GM23338 (cell line): ENCODE measurements around the gene LRBA. TPM values are rescaled to one million over a fixed set of nuclear protein-coding genes. Genes with fewer than 3 reads are reported as not detected.

ENCODE experiments used
- EZH2 ChIP-seq: fragments of 200-600 bp; sonication (generic); IDR thresholded peaks from one replicate; pipeline ENCODE4 v1.8.0; 2017; ENCODE audit warnings: antibody characterized with exemption, mild to moderate bottlenecking, low read depth; ENCODE audit not compliant: unreplicated experiment
- EZH2phosphoT487 ChIP-seq: fragments of 200-600 bp; sonication (generic); IDR thresholded peaks from one replicate; pipeline ENCODE4 v1.8.1; 2018; ENCODE audit warnings: antibody characterized with exemption; ENCODE audit not compliant: unreplicated experiment
- NANOG ChIP-seq: IDR thresholded peaks from 2 replicates; pipeline ENCODE4 v1.6.1; 2016; ENCODE audit warnings: antibody characterized with exemption, borderline replicate concordance
- POLR2AphosphoS5 ChIP-seq: IDR thresholded peaks from 2 replicates; pipeline ENCODE4 v1.6.1; 2016; ENCODE audit warnings: antibody characterized with exemption, low read depth
- STAT1 ChIP-seq: IDR thresholded peaks from one replicate; pipeline ENCODE4 v1.6.1; 2016; ENCODE audit warnings: antibody characterized with exemption; ENCODE audit not compliant: unreplicated experiment
- polyA plus RNA-seq: library from polyadenylated mRNA; unstranded; fragments of >200 nt; fragmentation: Nextera tagmentation; extraction: Ambion mirVana; gene quantifications from 2 replicates; pipeline ENCODE4 v1.2.1, GENCODE V29; 2016
- total RNA-seq: library from RNA; depleted of rRNA; stranded (reverse); fragments of >200 nt; shearing (Covaris generic); gene quantifications from 2 replicates; pipeline ENCODE4 v1.2.3, GENCODE V29; 2014
- TF ChIP-seq, protein P1 (sequence below): fragments of 250-450 bp; sonication (Bioruptor Pico); IDR thresholded peaks from 2 replicates; pipeline ENCODE4 v1.5.0; 2020; ENCODE audit warnings: mild to moderate bottlenecking, moderate library complexity
- TF ChIP-seq, protein P2 (sequence below): IDR thresholded peaks from 2 replicates; pipeline ENCODE4 v1.6.1; 2016; ENCODE audit warnings: antibody characterized with exemption
- TF ChIP-seq, protein P3 (sequence below), 2 experiments: fragments of 200-600 bp in 1 of 2; sonication (generic) in 1 of 2; conservative IDR thresholded peaks; 2 replicates each; pipeline versions ENCODE4 v1.5.1 to v1.6.1; 2016 to 2017; ENCODE audit warnings: antibody characterized with exemption in 2 of 2, low read depth in 2 of 2, mild to moderate bottlenecking in 2 of 2, moderate library complexity in 1 of 2

Gene LRBA
- total and polyA plus RNA-seq, 2 experiments from 2014 or later, result 23.3 to 126 TPM

DNA sequence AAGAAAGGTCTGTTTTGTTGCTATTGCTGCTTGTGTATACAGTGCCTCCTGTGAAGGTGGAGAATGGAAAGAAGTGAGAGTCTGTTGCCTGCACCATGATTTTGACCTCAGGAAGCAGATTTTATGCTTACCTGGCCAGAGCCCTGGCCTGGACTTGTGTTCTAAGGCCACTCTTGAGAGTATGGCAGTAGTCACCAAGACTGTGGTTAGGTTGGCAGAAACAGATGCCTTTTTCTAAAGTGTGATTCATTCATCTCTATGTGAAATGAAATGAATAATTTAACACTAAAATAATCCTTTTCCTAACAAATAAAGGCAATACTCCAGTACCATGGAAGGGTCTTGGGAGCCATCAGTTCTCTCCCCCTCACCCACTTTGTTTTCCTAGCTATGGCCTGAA, 775.1 kb downstream of the LRBA start (continued):
- TF ChIP-seq, protein P1, sequence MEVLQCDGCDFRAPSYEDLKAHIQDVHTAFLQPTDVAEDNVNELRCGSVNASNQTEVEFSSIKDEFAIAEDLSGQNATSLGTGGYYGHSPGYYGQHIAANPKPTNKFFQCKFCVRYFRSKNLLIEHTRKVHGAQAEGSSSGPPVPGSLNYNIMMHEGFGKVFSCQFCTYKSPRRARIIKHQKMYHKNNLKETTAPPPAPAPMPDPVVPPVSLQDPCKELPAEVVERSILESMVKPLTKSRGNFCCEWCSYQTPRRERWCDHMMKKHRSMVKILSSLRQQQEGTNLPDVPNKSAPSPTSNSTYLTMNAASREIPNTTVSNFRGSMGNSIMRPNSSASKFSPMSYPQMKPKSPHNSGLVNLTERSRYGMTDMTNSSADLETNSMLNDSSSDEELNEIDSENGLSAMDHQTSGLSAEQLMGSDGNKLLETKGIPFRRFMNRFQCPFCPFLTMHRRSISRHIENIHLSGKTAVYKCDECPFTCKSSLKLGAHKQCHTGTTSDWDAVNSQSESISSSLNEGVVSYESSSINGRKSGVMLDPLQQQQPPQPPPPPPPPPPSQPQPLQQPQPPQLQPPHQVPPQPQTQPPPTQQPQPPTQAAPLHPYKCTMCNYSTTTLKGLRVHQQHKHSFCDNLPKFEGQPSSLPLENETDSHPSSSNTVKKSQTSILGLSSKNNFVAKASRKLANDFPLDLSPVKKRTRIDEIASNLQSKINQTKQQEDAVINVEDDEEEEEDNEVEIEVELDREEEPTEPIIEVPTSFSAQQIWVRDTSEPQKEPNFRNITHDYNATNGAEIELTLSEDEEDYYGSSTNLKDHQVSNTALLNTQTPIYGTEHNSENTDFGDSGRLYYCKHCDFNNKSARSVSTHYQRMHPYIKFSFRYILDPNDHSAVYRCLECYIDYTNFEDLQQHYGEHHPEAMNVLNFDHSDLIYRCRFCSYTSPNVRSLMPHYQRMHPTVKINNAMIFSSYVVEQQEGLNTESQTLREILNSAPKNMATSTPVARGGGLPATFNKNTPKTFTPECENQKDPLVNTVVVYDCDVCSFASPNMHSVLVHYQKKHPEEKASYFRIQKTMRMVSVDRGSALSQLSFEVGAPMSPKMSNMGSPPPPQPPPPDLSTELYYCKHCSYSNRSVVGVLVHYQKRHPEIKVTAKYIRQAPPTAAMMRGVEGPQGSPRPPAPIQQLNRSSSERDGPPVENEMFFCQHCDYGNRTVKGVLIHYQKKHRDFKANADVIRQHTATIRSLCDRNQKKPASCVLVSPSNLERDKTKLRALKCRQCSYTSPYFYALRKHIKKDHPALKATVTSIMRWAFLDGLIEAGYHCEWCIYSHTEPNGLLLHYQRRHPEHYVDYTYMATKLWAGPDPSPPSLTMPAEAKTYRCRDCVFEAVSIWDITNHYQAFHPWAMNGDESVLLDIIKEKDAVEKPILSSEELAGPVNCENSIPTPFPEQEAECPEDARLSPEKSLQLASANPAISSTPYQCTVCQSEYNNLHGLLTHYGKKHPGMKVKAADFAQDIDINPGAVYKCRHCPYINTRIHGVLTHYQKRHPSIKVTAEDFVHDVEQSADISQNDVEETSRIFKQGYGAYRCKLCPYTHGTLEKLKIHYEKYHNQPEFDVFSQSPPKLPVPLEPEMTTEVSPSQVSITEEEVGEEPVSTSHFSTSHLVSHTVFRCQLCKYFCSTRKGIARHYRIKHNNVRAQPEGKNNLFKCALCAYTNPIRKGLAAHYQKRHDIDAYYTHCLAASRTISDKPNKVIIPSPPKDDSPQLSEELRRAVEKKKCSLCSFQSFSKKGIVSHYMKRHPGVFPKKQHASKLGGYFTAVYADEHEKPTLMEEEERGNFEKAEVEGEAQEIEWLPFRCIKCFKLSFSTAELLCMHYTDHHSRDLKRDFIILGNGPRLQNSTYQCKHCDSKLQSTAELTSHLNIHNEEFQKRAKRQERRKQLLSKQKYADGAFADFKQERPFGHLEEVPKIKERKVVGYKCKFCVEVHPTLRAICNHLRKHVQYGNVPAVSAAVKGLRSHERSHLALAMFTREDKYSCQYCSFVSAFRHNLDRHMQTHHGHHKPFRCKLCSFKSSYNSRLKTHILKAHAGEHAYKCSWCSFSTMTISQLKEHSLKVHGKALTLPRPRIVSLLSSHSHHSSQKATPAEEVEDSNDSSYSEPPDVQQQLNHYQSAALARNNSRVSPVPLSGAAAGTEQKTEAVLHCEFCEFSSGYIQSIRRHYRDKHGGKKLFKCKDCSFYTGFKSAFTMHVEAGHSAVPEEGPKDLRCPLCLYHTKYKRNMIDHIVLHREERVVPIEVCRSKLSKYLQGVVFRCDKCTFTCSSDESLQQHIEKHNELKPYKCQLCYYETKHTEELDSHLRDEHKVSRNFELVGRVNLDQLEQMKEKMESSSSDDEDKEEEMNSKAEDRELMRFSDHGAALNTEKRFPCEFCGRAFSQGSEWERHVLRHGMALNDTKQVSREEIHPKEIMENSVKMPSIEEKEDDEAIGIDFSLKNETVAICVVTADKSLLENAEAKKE, result no peak
- TF ChIP-seq, protein P2, sequence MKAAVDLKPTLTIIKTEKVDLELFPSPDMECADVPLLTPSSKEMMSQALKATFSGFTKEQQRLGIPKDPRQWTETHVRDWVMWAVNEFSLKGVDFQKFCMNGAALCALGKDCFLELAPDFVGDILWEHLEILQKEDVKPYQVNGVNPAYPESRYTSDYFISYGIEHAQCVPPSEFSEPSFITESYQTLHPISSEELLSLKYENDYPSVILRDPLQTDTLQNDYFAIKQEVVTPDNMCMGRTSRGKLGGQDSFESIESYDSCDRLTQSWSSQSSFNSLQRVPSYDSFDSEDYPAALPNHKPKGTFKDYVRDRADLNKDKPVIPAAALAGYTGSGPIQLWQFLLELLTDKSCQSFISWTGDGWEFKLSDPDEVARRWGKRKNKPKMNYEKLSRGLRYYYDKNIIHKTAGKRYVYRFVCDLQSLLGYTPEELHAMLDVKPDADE, result no peak
- TF ChIP-seq NANOG (no peak), POLR2AphosphoS5 (no peak), STAT1 (no peak), EZH2 (no peak), EZH2phosphoT487 (no peak)
- TF ChIP-seq, protein P3, sequence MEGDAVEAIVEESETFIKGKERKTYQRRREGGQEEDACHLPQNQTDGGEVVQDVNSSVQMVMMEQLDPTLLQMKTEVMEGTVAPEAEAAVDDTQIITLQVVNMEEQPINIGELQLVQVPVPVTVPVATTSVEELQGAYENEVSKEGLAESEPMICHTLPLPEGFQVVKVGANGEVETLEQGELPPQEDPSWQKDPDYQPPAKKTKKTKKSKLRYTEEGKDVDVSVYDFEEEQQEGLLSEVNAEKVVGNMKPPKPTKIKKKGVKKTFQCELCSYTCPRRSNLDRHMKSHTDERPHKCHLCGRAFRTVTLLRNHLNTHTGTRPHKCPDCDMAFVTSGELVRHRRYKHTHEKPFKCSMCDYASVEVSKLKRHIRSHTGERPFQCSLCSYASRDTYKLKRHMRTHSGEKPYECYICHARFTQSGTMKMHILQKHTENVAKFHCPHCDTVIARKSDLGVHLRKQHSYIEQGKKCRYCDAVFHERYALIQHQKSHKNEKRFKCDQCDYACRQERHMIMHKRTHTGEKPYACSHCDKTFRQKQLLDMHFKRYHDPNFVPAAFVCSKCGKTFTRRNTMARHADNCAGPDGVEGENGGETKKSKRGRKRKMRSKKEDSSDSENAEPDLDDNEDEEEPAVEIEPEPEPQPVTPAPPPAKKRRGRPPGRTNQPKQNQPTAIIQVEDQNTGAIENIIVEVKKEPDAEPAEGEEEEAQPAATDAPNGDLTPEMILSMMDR (conservative IDR thresholded peaks at IDR 0.05; ENCODE audit: low read depth in 2 of 2), result no peak
